Limb (tissue), 2 donors: ENCODE results near the gene C1QTNF6.

Experiments
- DNase-seq, 2 donors: peaks; one replicate each; pipeline ENCODE4 v3.0.0-alpha.2; 2016; ENCODE audit errors: extremely low spot score in 2 of 2

Gene C1QTNF6

GRCh38 chr22:37223965-37224551 lies 36.0 kb upstream of the C1QTNF6 start:
- no peak for DNase-seq

- no peak for DNase-seq
These were observed 34.5 kb upstream of the C1QTNF6 start for GRCh38 chr22:37222440-37222971.

GRCh38 chr22:37221424-37222333 lies 33.6 kb upstream of the C1QTNF6 start:
- DNase-seq: no peak

- no peak for DNase-seq
These were observed 32.5 kb upstream of the C1QTNF6 start for GRCh38 chr22:37220543-37220981.

- DNase-seq: no peak
These were observed 31.5 kb upstream of the C1QTNF6 start for GRCh38 chr22:37219533-37219932.

- no peak for DNase-seq
These were observed 30.8 kb upstream of the C1QTNF6 start for GRCh38 chr22:37218771-37219411.

GRCh38 chr22:37218399-37218770 lies 30.3 kb upstream of the C1QTNF6 start:
- no peak for DNase-seq

GRCh38 chr22:37215890-37216289 lies 27.8 kb upstream of the C1QTNF6 start:
- no peak for DNase-seq

GRCh38 chr22:37214731-37215030 lies 26.6 kb upstream of the C1QTNF6 start:
- DNase-seq: no peak

GRCh38 chr22:37213941-37214730 lies 26.1 kb upstream of the C1QTNF6 start:
- no peak for DNase-seq

GRCh38 chr22:37213218-37213855 lies 25.3 kb upstream of the C1QTNF6 start:
- DNase-seq: no peak

GRCh38 chr22:37212174-37212906 lies 24.3 kb upstream of the C1QTNF6 start, which contains the start of gene SSTR3:
SSTR3 (minus strand) TSS chr22:37212477; CDS start chr22:37207803, 4,674 bp downstream.
- DNase-seq: no peak

GRCh38 chr22:37211866-37212173 lies 23.8 kb upstream of the C1QTNF6 start:
- no peak for DNase-seq

- DNase-seq: no peak
These were observed 23.2 kb upstream of the C1QTNF6 start for GRCh38 chr22:37211075-37211865.

- DNase-seq: no peak
These were observed 22.2 kb upstream of the C1QTNF6 start for GRCh38 chr22:37210041-37210803.

GRCh38 chr22:37209140-37209845 lies 21.2 kb upstream of the C1QTNF6 start:
- DNase-seq: no peak

GRCh38 chr22:37208401-37209139 lies 20.5 kb upstream of the C1QTNF6 start:
- no peak for DNase-seq

GRCh38 chr22:37207981-37208380 lies 19.9 kb upstream of the C1QTNF6 start:
- DNase-seq: no peak
